Activated T-helper 2 cell treated with anti-CD3 and anti-CD28 coated beads, Interferon-gamma antibody, Interleukin-2, Interleukin-4, amounts not matched to agents 10 μg/mL and 5 μg/mL and 100 μg/mL, durations not matched to agents 14 hours and 24 hours and 36 hours (primary cell): ENCODE data around the gene SLC17A9. TPM values are rescaled to one million over a fixed set of nuclear protein-coding genes. Genes with fewer than 3 reads are reported as not detected.

Experiments used
- DNase-seq: peaks from one replicate; pipeline ENCODE4 v3.0.0; 2021; ENCODE audit warnings: low spot score
- H3K27ac Mint-ChIP-seq: one replicate; pipeline ENCODE4 v1.8.0; 2021; ENCODE audit warnings: mixed read lengths
- H3K27me3 Mint-ChIP-seq: one replicate; pipeline ENCODE4 v1.8.0; 2021; ENCODE audit warnings: low read depth, mixed read lengths
- H3K36me3 Mint-ChIP-seq: one replicate; pipeline ENCODE4 v1.8.0; 2021; ENCODE audit warnings: low read depth, mixed read lengths
- H3K4me1 Mint-ChIP-seq: one replicate; pipeline ENCODE4 v1.8.0; 2021; ENCODE audit warnings: low read depth, mixed read lengths
- H3K4me3 Mint-ChIP-seq: one replicate; pipeline ENCODE4 v1.8.0; 2021; ENCODE audit warnings: low read depth, mild to moderate bottlenecking, moderate library complexity, mixed read lengths
- H3K9me3 Mint-ChIP-seq: one replicate; pipeline ENCODE4 v1.8.0; 2021; ENCODE audit warnings: mixed read lengths
- intact Hi-C: fragments of 100-400 bp; cut with micrococcal nuclease; formaldehyde crosslinking; loops from one replicate; pipeline ENCODE4 v1.15.1; 2023
- total RNA-seq: library from RNA; stranded (reverse); gene quantifications from 2 replicates; pipeline ENCODE4 v1.2.3, GENCODE V29; 2022

The SLC17A9 gene
- total RNA-seq, 1 donor from 2014 or later: 21.4 TPM

DNA sequence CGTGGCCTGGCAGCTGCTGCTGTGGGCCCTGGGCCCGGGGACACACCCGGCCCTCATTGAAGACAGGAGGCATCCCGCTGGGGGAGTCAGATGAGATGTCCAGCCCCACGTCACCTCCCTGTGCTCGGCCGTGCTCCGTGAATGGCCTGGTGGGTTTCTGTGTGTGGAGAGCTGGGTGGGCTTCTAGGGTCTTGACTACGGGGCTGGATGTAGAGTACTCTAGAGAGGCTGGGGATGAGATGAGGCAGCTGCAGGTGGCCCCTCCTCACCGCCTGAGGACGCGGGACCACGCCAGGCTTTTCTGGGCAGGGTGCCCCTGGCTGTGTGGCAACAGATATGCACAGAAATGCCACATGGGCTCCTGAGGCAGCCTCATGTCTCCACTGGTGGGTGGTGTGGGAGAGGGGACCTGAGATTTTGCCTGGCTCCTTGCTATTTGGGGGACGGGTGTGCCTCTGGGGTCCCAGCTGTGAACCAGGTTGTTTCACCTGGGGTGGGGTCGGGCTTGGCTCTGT lies 62.7 kb downstream of the SLC17A9 start:
- Mint-ChIP-seq H3K4me1 (peaks cover 4% of the 10 kb centered on the region), H3K27ac (no peak overlapping the region), H3K36me3 (peaks cover 14% of the 10 kb centered on the region), H3K9me3 (peaks cover 19% of the 10 kb centered on the region), H3K4me3 (no peak overlapping the region), H3K27me3 (peaks cover 47% of the 10 kb centered on the region)
- no peak for DNase-seq
- intact Hi-C loops: no loop called here

DNA sequence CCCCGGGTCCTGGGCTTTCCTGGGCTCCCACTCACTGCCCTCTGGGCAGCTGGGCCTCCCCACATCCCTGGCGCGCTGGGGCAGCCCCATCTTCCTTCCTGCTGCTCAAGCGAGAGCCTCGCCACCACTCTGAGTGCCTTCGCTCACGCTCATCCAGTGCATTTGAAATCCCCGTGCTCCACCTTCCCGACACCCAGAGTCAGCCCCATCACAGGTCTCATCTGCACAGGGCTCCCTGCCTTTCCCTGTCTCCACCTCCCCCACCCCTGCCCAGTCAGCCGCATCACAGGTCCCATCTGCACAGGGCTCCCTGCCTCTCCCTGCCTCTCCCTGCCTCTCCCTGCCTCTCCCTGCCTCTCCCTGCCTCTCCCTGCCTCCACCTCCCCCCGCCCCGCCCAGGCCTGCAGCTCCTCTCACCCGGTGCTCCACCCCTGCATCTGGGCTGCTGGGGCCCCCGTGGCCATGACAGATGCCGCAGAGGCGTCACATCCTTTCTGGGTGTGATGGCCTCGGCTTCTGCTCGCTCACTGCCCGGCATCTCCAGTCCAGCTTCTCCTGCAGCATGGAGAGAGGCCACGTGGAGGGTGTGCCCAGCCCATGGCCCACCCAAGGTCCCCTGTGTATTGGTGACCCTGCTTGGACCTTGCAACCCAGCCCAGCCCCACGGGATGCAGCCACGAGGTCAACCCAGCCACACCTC lies 63.3 kb downstream of the SLC17A9 start:
- Mint-ChIP-seq H3K9me3 (peaks cover 19% of the 10 kb centered on the region), H3K4me1 (peaks cover 1% of the 10 kb centered on the region), H3K27ac (no peak overlapping the region), H3K27me3 (peaks cover 43% of the 10 kb centered on the region), H3K4me3 (no peak overlapping the region), H3K36me3 (peaks cover 14% of the 10 kb centered on the region)
- intact Hi-C loops: no loop called here
- DNase-seq: no peak

DNA sequence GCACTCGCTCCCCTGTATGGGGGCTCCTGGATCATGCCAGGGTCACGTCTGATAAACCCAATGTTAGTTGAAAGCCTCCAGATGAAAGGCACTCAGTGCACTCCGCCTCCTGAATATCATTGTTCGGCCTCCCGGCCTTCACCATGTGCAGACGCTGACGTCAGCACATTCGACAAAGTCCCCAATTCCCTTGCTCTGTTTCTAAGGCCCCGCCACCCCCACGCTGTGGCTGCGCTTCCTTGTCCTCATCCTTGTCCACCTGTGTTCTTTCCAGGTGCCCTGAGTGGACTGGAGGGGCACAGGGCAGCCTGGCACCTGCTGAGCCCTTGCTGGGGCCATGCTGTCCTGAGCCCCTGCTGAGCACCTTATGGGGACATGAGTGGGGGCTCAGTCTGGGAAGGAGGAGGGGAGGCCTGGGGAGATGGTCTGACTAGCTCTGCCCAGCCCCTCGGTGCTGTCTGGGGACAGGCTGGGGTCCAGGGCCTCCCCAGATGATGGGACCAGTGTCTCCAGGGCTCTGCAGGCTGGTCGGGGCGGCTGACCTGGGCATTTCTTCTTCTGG lies 64.1 kb downstream of the SLC17A9 start:
- Mint-ChIP-seq H3K27ac (no peak overlapping the region), H3K4me1 (no peaks in the 10 kb centered on the region), H3K4me3 (no peak overlapping the region), H3K36me3 (peaks cover 14% of the 10 kb centered on the region), H3K9me3 (peaks cover 19% of the 10 kb centered on the region), H3K27me3 (peaks cover 35% of the 10 kb centered on the region)
- DNase-seq: no peak
- intact Hi-C loops: no loop called here

DNA sequence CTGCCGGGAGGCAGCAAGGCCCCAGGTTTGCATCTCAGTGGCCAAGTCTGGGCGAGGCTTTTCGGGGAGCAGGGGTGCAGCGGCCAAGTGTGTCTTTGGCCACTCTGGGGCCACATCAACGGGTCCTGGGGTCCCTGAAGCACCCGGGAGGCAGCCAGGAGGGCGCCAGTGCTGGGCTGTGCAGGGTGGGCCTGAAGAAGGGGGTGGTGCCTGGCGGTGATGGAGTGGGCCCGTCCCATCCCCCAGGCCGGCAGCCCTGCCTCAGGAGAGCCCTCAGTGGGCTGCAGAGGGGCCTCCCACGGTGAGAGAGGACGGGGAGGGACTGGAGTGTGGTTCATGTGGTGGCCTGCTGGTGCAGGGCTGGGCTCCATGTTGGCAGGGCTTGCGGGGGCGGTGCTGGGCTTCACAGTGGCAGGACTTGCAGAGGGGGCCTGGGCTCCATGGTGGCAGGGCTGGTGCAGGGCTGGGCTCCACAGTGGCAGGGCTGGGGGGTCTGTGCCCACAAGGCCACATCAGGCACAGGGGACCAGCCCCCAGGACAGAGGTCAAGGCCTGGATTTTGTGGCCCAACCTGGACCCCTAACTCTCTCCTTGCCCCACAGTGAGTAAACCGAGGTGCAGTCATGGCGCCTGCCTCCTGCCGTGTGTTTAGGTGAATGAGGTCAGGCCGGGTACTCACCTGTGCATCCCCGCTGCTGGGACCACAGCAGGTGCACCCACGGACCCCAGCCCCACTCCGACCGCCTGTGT lies 64.7 kb downstream of the SLC17A9 start:
- Mint-ChIP-seq H3K27me3 (peaks cover 30% of the 10 kb centered on the region), H3K4me1 (no peaks in the 10 kb centered on the region), H3K27ac (no peak overlapping the region), H3K9me3 (peaks cover 19% of the 10 kb centered on the region), H3K4me3 (no peak overlapping the region), H3K36me3 (peaks cover 14% of the 10 kb centered on the region)
- no peak for DNase-seq
- intact Hi-C loops: no loop called here

DNA sequence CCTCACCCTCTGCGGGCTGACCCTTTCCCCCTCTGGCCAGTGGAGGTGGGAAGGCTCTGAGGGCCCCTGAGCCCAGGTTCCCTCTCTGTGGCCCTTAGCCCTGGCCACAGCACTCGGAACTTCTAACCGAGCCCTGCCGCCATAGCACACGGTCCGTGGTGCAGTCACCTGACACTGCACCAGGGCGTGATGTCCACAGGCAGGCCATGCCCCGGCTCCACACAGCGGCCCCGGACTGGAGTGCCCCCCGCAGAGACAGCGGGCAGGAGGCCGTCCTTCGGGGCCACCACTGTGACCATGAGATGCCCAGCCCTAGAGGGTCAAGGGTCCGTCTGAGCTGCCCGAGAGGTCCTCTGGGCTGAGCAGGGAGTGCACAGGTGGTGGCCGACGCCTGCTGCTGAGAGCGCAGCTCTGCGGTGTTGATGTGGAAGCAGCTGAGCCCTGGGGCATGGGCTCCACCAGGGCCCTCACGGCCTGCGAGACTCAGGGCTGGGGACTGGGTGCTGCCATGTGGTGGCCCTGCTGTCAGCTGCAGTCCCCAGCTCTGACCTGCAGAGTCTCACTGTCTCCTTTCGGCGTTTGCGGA lies 65.4 kb downstream of the SLC17A9 start:
- no peak overlapping the region for H3K4me3 Mint-ChIP-seq
- H3K9me3 Mint-ChIP-seq: peaks cover 13% of the 10 kb centered on the region
- peaks cover 14% of the 10 kb centered on the region for H3K36me3 Mint-ChIP-seq
- peaks cover 23% of the 10 kb centered on the region for H3K27me3 Mint-ChIP-seq
- H3K4me1 Mint-ChIP-seq: no peaks in the 10 kb centered on the region
- intact Hi-C loops: no loop called here
- H3K27ac Mint-ChIP-seq: no peak overlapping the region
- DNase-seq: no peak

Other genes with a start within 250 kb of the SLC17A9 start
- gene NTSR1, start 243.9 kb upstream of the SLC17A9 start, total RNA-seq: not detected in 2 replicates
- gene MRGBP, start 156.2 kb upstream of the SLC17A9 start, total RNA-seq: 17.9 and 18.2 TPM in 2 replicates
- gene OGFR, start 147.9 kb upstream of the SLC17A9 start, total RNA-seq: 54.3 and 55.7 TPM in 2 replicates
- 0.27 and 0.32 TPM in 2 replicates for gene COL9A3, start 135.7 kb upstream of the SLC17A9 start, total RNA-seq
- 5.7 and 7.1 TPM in 2 replicates for gene TCFL5, start 90.9 kb upstream of the SLC17A9 start, total RNA-seq
- 57.9 and 59.8 TPM in 2 replicates for gene DIDO1, start 26.2 kb upstream of the SLC17A9 start, total RNA-seq
- 50.5 and 53.7 TPM in 2 replicates for gene GID8, start 14.6 kb upstream of the SLC17A9 start, total RNA-seq
- not detected in 2 replicates for gene BHLHE23, start 54.3 kb downstream of the SLC17A9 start, total RNA-seq